Activated CD8-positive, alpha-beta T cell treated with anti-CD3 and anti-CD28 coated beads for 36 hours (primary cell): ENCODE results near the gene BBOF1. TPM values are rescaled to one million over a fixed set of nuclear protein-coding genes. Genes with fewer than 3 reads are reported as not detected.

Source experiments
- ATAC-seq: fragments of 200-7000 bp; cut with Tn5 transposase; one replicate; pipeline ENCODE4 v1.10.0; 2021; ENCODE audit warnings: mild to moderate bottlenecking, moderate library complexity
- CTCF ChIA-PET: fragments of 350-600 bp; sonication (Branson Sonifier 250); formaldehyde crosslinking; loops from one replicate; lab custom pipeline; 2021; ENCODE audit warnings: antibody characterized with exemption; lab: Charles Lee
- POLR2A ChIA-PET: fragments of 350-600 bp; sonication (Branson Sonifier 250); formaldehyde crosslinking; loops from one replicate; lab custom pipeline; 2021; ENCODE audit warnings: antibody characterized with exemption; lab: Charles Lee
- DNase-seq: peaks from one replicate; pipeline ENCODE4 v3.0.0-alpha.2; 2020
- H3K27ac Mint-ChIP-seq: one replicate; pipeline ENCODE4 v1.8.0; 2021; ENCODE audit warnings: mild to moderate bottlenecking, mixed read lengths
- H3K27me3 Mint-ChIP-seq: one replicate; pipeline ENCODE4 v1.8.0; 2021; ENCODE audit warnings: mixed read lengths
- H3K36me3 Mint-ChIP-seq: one replicate; pipeline ENCODE4 v1.8.0; 2021; ENCODE audit warnings: low read depth, mixed read lengths
- H3K4me1 Mint-ChIP-seq: one replicate; pipeline ENCODE4 v1.8.0; 2021; ENCODE audit warnings: low read depth, mixed read lengths
- H3K4me3 Mint-ChIP-seq: one replicate; pipeline ENCODE4 v1.8.0; 2021; ENCODE audit warnings: mild to moderate bottlenecking, moderate library complexity, mixed read lengths
- H3K9me3 Mint-ChIP-seq: one replicate; pipeline ENCODE4 v1.8.0; 2021; ENCODE audit warnings: mixed read lengths
- CTCF ChIP-seq: fragments of 200-600 bp; IDR thresholded peaks from one replicate; pipeline ENCODE4 v1.8.0; 2022; ENCODE audit warnings: antibody characterized with exemption, mild to moderate bottlenecking
- intact Hi-C: fragments of 100-400 bp; cut with micrococcal nuclease; formaldehyde crosslinking; loops from one replicate; pipeline ENCODE4 v1.10.0; 2022
- total RNA-seq, 2 experiments: library from RNA; stranded (reverse); gene quantifications; one replicate each; pipeline ENCODE4 v1.2.3, GENCODE V29; 2021

BBOF1 gene
- total RNA-seq, 2 experiments from 2014 or later = 1.2 TPM

GRCh38 chr14:74081491-74081890 is 62.3 kb downstream of the BBOF1 start:
- TF ChIP-seq CTCF = no peak
- ChIA-PET CTCF (interaction anchor here (1.6 kb wide), 1 partner anchor 9 kb away, joined by 3 read pairs; no protein-coding TSS in a partner anchor), POLR2A (interaction anchor here (0.6 kb wide), 1 partner anchor 682 kb away, joined by 3 read pairs; no protein-coding TSS in a partner anchor)
- H3K4me1 Mint-ChIP-seq = peaks cover 26% of the 10 kb centered on the region
- no peaks in the 10 kb centered on the region for H3K9me3 Mint-ChIP-seq
- H3K27me3 Mint-ChIP-seq = no peaks in the 10 kb centered on the region
- intact Hi-C loops = no loop called here
- no peaks in the 10 kb centered on the region for H3K36me3 Mint-ChIP-seq
- no peak for DNase-seq
- no peak overlapping the region for H3K27ac Mint-ChIP-seq
- H3K4me3 Mint-ChIP-seq = no peak overlapping the region
- no peak for ATAC-seq

- POLR2A ChIA-PET = interaction anchor here (0.5 to 0.9 kb wide), 3 partner anchors 14 to 231 kb away, joined by 3 read pairs; partner anchors contain the start of gene PTGR2
These were observed 64.0 kb downstream of the BBOF1 start for GRCh38 chr14:74083161-74083560.

GRCh38 chr14:74083784-74084276 is 64.7 kb downstream of the BBOF1 start:
- POLR2A ChIA-PET = interaction anchor here (0.8 kb wide), 1 partner anchor 10 kb away, joined by 3 read pairs; no protein-coding TSS in a partner anchor
- peaks cover 4% of the 10 kb centered on the region for H3K36me3 Mint-ChIP-seq
- H3K4me1 Mint-ChIP-seq = peaks cover 33% of the 10 kb centered on the region
- peak overlapping the region; percentile 100 for H3K4me3 Mint-ChIP-seq
- TF ChIP-seq CTCF = no peak
- intact Hi-C loops = no loop called here
- no peaks in the 10 kb centered on the region for H3K27me3 Mint-ChIP-seq
- DNase-seq (no peak), ATAC-seq (no peak)
- peak overlapping the region; percentile 99 for H3K27ac Mint-ChIP-seq
- CTCF ChIA-PET = interaction anchor here (1.0 to 1.1 kb wide), 2 partner anchors 16 to 173 kb away, joined by 3 read pairs; no protein-coding TSS in a partner anchor
- no peaks in the 10 kb centered on the region for H3K9me3 Mint-ChIP-seq

More at GRCh38 chr14:74083161-74083560, 64.0 kb downstream of the BBOF1 start:
- Mint-ChIP-seq H3K27ac (no peak overlapping the region), H3K36me3 (peaks cover 2% of the 10 kb centered on the region), H3K4me1 (peaks cover 30% of the 10 kb centered on the region), H3K4me3 (peak overlapping the region; percentile 100), H3K27me3 (no peaks in the 10 kb centered on the region), H3K9me3 (no peaks in the 10 kb centered on the region)
- TF ChIP-seq CTCF = no peak
- no peak for DNase-seq
- intact Hi-C loops = no loop called here
- ATAC-seq = no peak
- CTCF ChIA-PET = interaction anchor here (1.0 to 1.1 kb wide), 2 partner anchors 16 to 174 kb away, joined by 3 read pairs; no protein-coding TSS in a partner anchor

- intact Hi-C loops = no loop called here
- peak; percentile 100 for DNase-seq
- H3K4me3 Mint-ChIP-seq = peak within 1 kb of the TSS; percentile 100
- H3K4me1 Mint-ChIP-seq = peaks cover 38% of the 10 kb centered on the region
- H3K27ac Mint-ChIP-seq = peak within 1 kb of the TSS; percentile 99
- TF ChIP-seq CTCF = no peak
- no peaks in the 10 kb centered on the region for H3K27me3 Mint-ChIP-seq
- POLR2A ChIA-PET = interaction anchor here (0.6 to 0.9 kb wide), 3 partner anchors 11 to 444 kb away, joined by 3 read pairs; no protein-coding TSS in a partner anchor
- no peaks in the 10 kb centered on the region for H3K9me3 Mint-ChIP-seq
- CTCF ChIA-PET = no interaction called here
- peaks cover 8% of the 10 kb centered on the region for H3K36me3 Mint-ChIP-seq
- ATAC-seq = peak; percentile 91
These were observed 65.3 kb downstream of the BBOF1 start, which contains the start of the genes ALDH6A1 and LIN52 for GRCh38 chr14:74084277-74085046. Gene ALDH6A1 (minus strand): TSS chr14:74084453. CDS start chr14:74084394, 59 bp downstream. Gene LIN52 (plus strand): TSS chr14:74084956. CDS start chr14:74084975, 19 bp downstream.
